22Rv1 (cell line): ENCODE results near the gene ADRA1B.
"Not testable (repeated sequence)": the region's sequence is repeated elsewhere in the genome, so short reads cannot be mapped to it uniquely, and the experiment has no call there.

ENCODE experiments used
- H3K27ac ChIP-seq: fragments of 450-650 bp; 2 replicates; pipeline ENCODE4 v1.5.1; 2017
- CTCF ChIP-seq: fragments of 450-650 bp; IDR thresholded peaks from 2 replicates; pipeline ENCODE4 v1.5.1; 2017; ENCODE audit warnings: mild to moderate bottlenecking
- ZFX ChIP-seq: fragments of 450-650 bp; IDR thresholded peaks from 2 replicates; pipeline ENCODE4 v1.6.1; 2017; ENCODE audit warnings: antibody characterized with exemption, borderline replicate concordance

ADRA1B gene

GRCh38 chr5:160008877-160009590, 92.8 kb downstream of the ADRA1B start, which contains the start of gene TTC1:
Gene TTC1 (plus strand): TSS chr5:160009139. CDS start chr5:160010529, 1,390 bp downstream.
- H3K27ac ChIP-seq = peak within 1 kb of the TSS; percentile 72
- no peak for TF ChIP-seq ZFX
- no peak for TF ChIP-seq CTCF

- TF ChIP-seq CTCF (no peak), ZFX (no peak)
- peak overlapping the region; percentile 72 for H3K27ac ChIP-seq
Measured at GRCh38 chr5:160009591-160009989, 93.3 kb downstream of the ADRA1B start.

GRCh38 chr5:160011471-160011870, 95.2 kb downstream of the ADRA1B start:
- TF ChIP-seq CTCF (no peak), ZFX (no peak)
- H3K27ac ChIP-seq = no peak overlapping the region

GRCh38 chr5:160014197-160014596, 97.9 kb downstream of the ADRA1B start:
- H3K27ac ChIP-seq = not testable (repeated sequence)

- H3K27ac ChIP-seq = no peak overlapping the region
- TF ChIP-seq CTCF (no peak), ZFX (no peak)
Measured at GRCh38 chr5:160018945-160019625, 102.8 kb downstream of the ADRA1B start.

GRCh38 chr5:160020266-160020770, 104.0 kb downstream of the ADRA1B start:
- TF ChIP-seq CTCF = no peak
- no peak for TF ChIP-seq ZFX
- H3K27ac ChIP-seq = no peak overlapping the region

- H3K27ac ChIP-seq = no peak overlapping the region
- TF ChIP-seq ZFX = no peak
- no peak for TF ChIP-seq CTCF
Measured at GRCh38 chr5:160020964-160021363, 104.7 kb downstream of the ADRA1B start.
